Stimulated activated CD4-positive, alpha-beta T cell treated with anti-CD3 and anti-CD28 coated beads, Interleukin-1b, Interleukin-23, amount 100 ng/mL, for 24 hours (primary cell): ENCODE data around the gene IFNA4.
"Not testable (repeated sequence)": the region's sequence is repeated elsewhere in the genome, so short reads cannot be mapped to it uniquely, and the experiment has no call there.

Experiments used
- DNase-seq, 4 experiments: peaks; one replicate each; pipeline ENCODE4 v3.0.0-alpha.2; 2020; ENCODE audit warnings: low read depth in 4 of 4, low spot score in 1 of 4

Gene IFNA4

GRCh38 chr9:21166560-21166959, 20.8 kb downstream of the IFNA4 start, which contains the start of gene IFNA21:
TSS of gene IFNA21 (minus strand) at chr9:21166660. CDS start at chr9:21166612, 48 bp downstream.
- not testable (repeated sequence) for DNase-seq

- no peak for DNase-seq
Measured at GRCh38 chr9:21165516-21165915, 21.9 kb downstream of the IFNA4 start.

DNA sequence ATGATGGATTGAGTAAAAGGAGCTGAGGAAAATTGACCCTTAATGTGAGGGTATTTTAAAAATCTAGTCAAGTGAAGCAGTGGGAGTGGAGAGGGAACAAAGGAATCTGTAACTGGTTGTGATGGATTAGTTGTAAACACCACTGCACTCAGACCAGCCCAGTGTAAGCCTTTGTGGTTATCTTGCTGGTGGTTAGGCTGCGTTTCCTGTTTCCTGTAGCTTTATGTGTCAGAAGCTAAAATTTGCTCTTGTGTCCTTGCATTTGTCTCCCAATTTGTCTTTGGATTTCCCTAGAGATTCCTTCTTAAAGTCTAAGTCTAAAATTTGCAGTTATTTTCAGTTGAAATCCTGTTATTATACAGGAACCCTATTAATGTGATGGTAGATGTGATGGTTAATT, 27.2 kb downstream of the IFNA4 start:
- DNase-seq, result no peak

DNA sequence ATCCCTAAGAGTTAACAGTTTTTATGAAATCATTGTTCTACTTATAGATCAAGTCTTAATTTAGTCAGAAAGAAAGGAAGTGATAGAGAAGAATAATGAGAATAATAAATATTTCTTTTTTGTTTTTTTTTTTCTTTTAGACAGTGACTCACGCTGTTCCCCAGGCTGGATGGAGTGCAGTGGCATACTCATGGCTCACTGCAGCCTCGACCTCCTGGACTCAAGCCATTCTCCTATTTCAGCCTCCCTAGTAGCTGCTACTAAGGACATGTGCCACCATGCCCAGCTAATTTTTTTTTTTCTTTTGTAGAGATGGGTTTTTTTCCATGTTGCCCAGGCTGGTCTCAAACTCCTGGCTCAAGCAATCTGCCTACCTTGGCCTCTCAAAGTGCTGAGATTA, 31.9 kb downstream of the IFNA4 start:
- DNase-seq, result no peak

GRCh38 chr9:21154018-21154608, 33.3 kb downstream of the IFNA4 start:
- DNase-seq, result no peak

GRCh38 chr9:21153336-21154017, 33.9 kb downstream of the IFNA4 start:
- no peak for DNase-seq

GRCh38 chr9:21144603-21145002, 42.8 kb downstream of the IFNA4 start:
- DNase-seq, result no peak

- DNase-seq, result no peak
Measured at GRCh38 chr9:21141427-21141882, 45.9 kb downstream of the IFNA4 start, which contains the start of gene IFNW1. TSS of gene IFNW1 (minus strand) at chr9:21141832. CDS start at chr9:21141570, 262 bp downstream.

- no peak for DNase-seq
Measured at GRCh38 chr9:21137020-21137419, 50.4 kb downstream of the IFNA4 start.
